ENCODE results near the gene MRPS15. TPM values are rescaled to one million over a fixed set of nuclear protein-coding genes. Genes with fewer than 3 reads are reported as not detected.

MRPS15 gene
- total and polyA plus RNA-seq, 10 donors: 31.2 to 94.3 (median 42.7) TPM

- 16 to 42% (median 24%) methylated on average over 9 to 13 of the region's 13 CpGs for WGBS, 5 donors
Measured at GRCh38 chr1:36482724-36483388, 18.7 kb upstream of the MRPS15 start, which contains the start of gene CSF3R. Gene CSF3R, minus strand, starts transcription at chr1:36482913. Its CDS starts 3,417 bp downstream, at chr1:36479496.

GRCh38 chr1:36481771-36482723 lies 17.9 kb upstream of the MRPS15 start:
- intact Hi-C loops (cut with DNase I; ENCODE audit: low total_unique reads): no loop called here
- H3K4me3 ChIP-seq: peak overlapping the region in 7 of 8 donors; percentile 17 to 64 (median 28)
- H3K27me3 ChIP-seq (replicated peaks in 1 of 7): peaks cover 0 to 7% (median 0%) of the 10 kb centered on the region in 7 donors
- peaks cover 0 to 58% (median 17%) of the 10 kb centered on the region in 6 donors for H3K4me1 ChIP-seq
- TF ChIP-seq POLR2AphosphoS5 (IDR thresholded peaks at IDR 0.05) (peak in 1 of 3 donors; percentile 49), POLR2A (IDR thresholded peaks at IDR 0.05) (no peak)
- peaks cover 0 to 43% (median 0%) of the 10 kb centered on the region in 6 donors for H3K36me3 ChIP-seq
- no peaks in the 10 kb centered on the region for H3K9me3 ChIP-seq
- peak overlapping the region in 7 of 8 donors; percentile 68 to 92 (median 84) for H3K27ac ChIP-seq
- peak; percentile 76 for DNase-seq
- WGBS, 5 donors: 14 to 28% (median 22%) methylated on average over 24 to 26 of the region's 26 CpGs

More at GRCh38 chr1:36482724-36483388, 18.7 kb upstream of the MRPS15 start, which contains the start of gene CSF3R:
- TF ChIP-seq CTCF (IDR thresholded peaks at IDR 0.05 in 8 of 11, conservative IDR thresholded peaks at IDR 0.05 in 3 of 11): no peak
- peak in 1 of 3 donors; percentile 77 for TF ChIP-seq POLR2A (IDR thresholded peaks at IDR 0.05)
- TF ChIP-seq POLR2AphosphoS5 (IDR thresholded peaks at IDR 0.05): peak; percentile 73 to 88 (median 76)
- H3K36me3 ChIP-seq: peaks cover 0 to 35% (median 0%) of the 10 kb centered on the region in 6 donors
- intact Hi-C loops (cut with DNase I; ENCODE audit: low total_unique reads): no loop called here
- H3K27me3 ChIP-seq (replicated peaks in 1 of 7): peaks cover 0 to 7% (median 0%) of the 10 kb centered on the region in 7 donors
- no peaks in the 10 kb centered on the region for H3K9me3 ChIP-seq
- peak within 1 kb of the TSS in 7 of 8 donors; percentile 17 to 64 (median 28) for H3K4me3 ChIP-seq
- DNase-seq: peak; percentile 92
- H3K27ac ChIP-seq: peak within 1 kb of the TSS in 7 of 8 donors; percentile 68 to 92 (median 84)
- peaks cover 0 to 66% (median 24%) of the 10 kb centered on the region in 6 donors for H3K4me1 ChIP-seq

DNA sequence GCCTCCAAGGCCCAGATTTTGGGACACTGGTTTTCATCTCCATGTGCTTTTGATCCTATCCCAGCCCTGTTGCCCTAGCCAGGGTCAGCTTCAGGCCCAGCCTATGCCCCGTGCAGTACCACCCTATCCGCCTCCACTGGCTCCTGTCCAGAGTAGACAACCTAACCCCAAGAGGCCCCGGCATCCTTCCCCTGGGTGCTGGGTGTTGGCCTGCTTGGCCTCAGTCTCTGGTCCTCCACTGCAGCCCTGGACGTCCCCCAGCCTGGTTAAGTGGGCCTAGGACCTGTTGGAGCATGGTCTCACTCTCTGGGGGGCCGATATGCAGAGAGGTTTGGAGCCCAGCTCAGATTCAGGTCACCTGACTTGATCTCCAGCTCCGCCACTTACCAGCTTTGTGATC lies 16.9 kb upstream of the MRPS15 start:
- Histone ChIP-seq H3K9me3 (no peaks in the 10 kb centered on the region), H3K27me3 (replicated peaks in 1 of 7) (peaks cover 0 to 7% (median 0%) of the 10 kb centered on the region in 7 donors), H3K27ac (peak overlapping the region in 5 of 8 donors; percentile 72 to 92 (median 91)), H3K4me3 (peak overlapping the region in 7 of 8 donors; percentile 17 to 64 (median 28)), H3K36me3 (peaks cover 0 to 51% (median 0%) of the 10 kb centered on the region in 6 donors), H3K4me1 (peaks cover 0 to 48% (median 12%) of the 10 kb centered on the region in 6 donors)
- TF ChIP-seq POLR2AphosphoS5 (IDR thresholded peaks at IDR 0.05) (no peak), POLR2A (IDR thresholded peaks at IDR 0.05) (no peak), CTCF (IDR thresholded peaks at IDR 0.05 in 8 of 11, conservative IDR thresholded peaks at IDR 0.05 in 3 of 11) (no peak)
- intact Hi-C loops (cut with DNase I; ENCODE audit: low total_unique reads): no loop called here
- peak; percentile 73 for DNase-seq
- WGBS, 5 donors: 66 to 87% (median 79%) methylated on average over 6 of the region's 6 CpGs

GRCh38 chr1:36480161-36480560 lies 16.0 kb upstream of the MRPS15 start:
- Histone ChIP-seq H3K9me3 (no peaks in the 10 kb centered on the region), H3K4me1 (peaks cover 0 to 39% (median 6%) of the 10 kb centered on the region in 6 donors), H3K4me3 (peak overlapping the region in 4 of 8 donors; percentile 11 to 64 (median 36)), H3K27ac (peak overlapping the region in 5 of 8 donors; percentile 9 to 92 (median 91)), H3K36me3 (peaks cover 0 to 61% (median 0%) of the 10 kb centered on the region in 6 donors), H3K27me3 (replicated peaks in 1 of 7) (peaks cover 0 to 7% (median 0%) of the 10 kb centered on the region in 7 donors)
- 66 to 88% (median 79%) methylated on average over 2 of the region's 2 CpGs; no CpG with 5 or more reads in 1 of the 5 donors for WGBS, 5 donors
- intact Hi-C loops (cut with DNase I; ENCODE audit: low total_unique reads): no loop called here
- no peak for TF ChIP-seq POLR2AphosphoS5 (IDR thresholded peaks at IDR 0.05)
- no peak for TF ChIP-seq CTCF (IDR thresholded peaks at IDR 0.05 in 8 of 11, conservative IDR thresholded peaks at IDR 0.05 in 3 of 11)
- no peak for TF ChIP-seq POLR2A (IDR thresholded peaks at IDR 0.05)
- DNase-seq: peak; percentile 51

All from spleen (tissue), 11 donors.